ENCODE results near the gene ZNF311.
"Not testable (repeated sequence)": the region's sequence is repeated elsewhere in the genome, so short reads cannot be mapped to it uniquely, and the experiment has no call there.

Gene ZNF311

DNA sequence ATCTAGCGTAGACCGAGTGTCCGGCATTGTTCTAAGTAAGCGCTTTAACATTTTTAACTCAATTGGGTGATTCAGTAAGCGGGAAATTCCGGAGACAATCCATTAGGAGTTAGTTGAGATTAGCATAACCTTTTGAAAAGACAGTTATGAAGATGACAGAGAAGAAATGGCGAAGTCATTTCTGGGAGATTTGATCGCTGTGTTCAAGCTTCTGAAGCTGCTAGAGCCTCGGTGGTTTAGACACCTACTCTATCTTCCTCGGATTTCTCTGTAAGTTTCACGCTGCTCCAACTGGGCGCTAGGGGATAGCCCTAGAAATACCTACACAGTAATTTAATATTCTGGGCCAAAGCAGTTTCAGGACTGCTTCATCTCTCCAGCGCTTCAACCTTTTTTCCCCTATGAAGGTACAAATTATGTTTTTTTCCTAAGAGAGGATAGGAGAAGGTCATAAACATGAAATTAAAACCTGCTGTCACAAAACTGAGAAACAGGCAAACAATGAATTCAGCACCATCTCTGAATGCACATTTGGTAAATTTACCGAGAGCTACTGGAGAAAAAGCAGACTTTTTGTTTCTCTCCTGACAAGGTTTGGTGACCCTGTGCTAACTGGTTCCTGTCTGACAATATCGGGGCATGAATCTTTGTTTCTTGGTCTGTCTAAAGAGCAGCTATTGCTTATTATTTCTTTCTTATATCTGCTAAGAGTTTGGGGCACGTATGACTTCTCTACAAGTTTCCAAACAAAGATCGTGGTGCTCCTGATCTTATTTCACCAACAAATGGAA is 22.4 kb downstream of the ZNF311 start:
- DNase-seq = peak in 2 of 5 experiments; percentile 27 to 43

DNA sequence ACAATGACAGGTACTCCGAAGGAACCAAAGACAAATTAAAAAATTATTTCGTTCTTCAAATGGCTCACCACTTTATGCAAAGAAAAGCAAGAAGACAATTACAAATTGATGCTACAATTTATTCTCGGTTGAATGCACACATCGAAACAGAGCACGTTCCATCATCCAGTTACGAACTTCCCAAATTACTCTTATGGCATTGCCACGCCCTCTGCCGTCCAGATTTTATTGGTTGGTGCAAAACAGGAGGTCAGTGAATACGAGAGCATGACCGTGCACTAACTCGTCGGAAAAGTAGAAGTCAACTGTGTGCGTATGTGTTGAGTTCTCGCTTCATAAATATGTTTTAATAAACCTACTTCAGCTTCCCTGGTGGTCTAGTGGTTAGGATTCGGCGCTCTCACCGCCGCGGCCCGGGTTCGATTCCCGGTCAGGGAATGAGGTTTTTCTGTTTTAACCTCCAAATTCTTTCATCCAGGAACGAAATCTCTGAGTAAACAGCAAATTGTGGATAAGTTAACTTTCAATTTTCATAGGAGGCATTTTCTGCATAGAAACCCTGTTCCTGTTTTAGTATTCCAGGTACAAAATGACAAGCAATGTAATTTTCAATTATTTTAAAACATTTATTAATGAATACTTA is 23.2 kb downstream of the ZNF311 start:
- DNase-seq = peak; percentile 26 to 79 (median 60)

DNA sequence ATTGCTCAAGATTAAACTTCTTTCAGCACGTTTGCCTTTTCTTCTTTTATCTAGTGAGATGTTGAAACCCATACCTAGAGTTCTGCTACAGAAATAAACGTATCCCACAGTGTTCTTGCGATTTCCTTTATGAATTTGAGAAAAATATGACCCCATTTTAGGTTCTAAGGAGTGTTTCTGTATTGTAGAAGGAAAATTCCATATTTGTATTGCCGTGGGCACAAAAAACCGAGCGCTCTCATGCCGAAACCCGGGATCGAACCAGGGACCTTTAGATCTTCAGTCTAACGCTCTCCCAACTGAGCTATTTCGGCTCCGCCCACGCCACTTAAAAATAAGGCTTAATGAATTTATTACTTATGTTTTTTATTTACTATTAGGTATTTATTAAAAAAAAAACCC is 23.7 kb downstream of the ZNF311 start:
- peak; percentile 22 to 75 (median 67) for DNase-seq

DNA sequence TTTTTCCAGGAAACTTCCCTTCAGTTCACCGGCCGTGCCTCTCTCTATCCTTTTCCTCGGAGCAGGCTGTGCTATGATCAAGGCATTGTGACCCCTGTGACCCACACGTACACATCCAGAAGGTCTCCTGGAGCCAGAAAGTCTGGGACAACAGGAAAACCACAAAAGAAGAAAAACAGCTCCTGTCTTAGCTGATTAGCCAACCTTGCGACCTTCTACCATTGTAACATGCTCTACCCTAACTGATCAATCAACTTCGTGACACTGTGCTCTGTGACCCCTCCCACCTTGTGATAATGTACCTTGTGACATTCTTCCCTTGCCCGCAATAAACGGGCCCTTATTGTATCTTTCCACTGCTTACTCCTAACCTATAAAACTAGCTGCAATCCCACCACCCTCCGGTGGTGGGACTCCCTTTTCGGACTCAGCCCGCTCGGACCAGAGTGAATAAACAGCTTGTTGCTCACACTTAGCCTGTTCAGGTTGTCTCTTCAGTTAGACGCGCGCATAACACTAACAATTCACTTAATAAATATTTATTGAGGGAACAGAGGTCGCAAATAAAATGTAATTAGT is 24.2 kb downstream of the ZNF311 start:
- peak in 3 of 5 experiments; percentile 22 to 64 (median 43) for DNase-seq

DNA sequence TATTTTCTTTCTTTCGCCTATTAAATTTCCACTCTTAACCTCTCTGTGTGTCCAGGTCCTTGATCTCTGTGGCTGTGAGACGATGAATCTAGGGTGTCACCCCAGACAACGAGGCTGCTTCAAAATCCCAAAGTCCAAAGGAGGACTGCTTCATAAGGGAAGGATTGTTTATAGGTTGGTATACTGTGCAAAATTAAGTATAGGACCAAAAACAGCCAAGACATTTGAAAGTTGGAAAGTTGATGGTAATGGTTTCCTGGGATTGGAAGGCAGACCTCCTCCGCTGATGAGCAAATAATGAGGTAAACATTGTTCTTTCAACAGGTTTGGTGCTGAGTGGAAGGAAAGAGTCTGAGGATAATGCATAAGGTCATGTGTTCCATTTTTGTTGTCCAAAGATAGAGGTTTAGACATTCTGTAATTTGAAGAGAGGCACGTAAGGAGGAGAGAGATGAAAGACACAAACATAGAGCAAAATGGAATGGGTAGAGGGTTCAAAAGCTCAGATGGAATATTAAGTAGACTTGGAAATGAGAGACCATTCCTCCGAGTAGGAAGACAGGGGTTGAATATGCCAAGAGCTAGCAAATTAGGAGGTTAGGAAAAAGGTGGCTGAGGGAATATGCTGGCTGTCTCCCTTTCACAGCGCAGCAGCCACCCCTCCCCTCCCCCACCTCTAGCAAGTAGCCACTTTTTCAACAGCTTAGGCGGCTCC is 24.8 kb downstream of the ZNF311 start:
- DNase-seq = no peak

DNA sequence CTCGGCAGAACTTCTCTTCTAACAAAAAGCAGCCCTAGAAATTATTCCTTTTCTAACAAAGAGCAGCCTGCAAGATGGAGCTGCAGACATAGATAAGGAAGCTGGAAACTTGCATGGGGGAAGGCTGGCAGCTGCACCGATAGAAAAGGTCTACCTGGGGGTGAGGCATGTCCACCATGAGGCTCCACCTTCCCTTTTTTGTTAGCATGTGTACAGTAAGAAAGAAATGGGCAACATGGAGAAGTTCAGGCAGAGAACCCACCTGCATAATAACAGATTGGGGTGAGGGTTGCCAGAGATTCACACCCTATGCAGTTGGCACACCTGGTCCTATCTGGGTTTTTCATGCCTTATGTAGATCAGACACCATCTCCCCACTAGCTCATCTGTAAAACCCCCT is 25.4 kb downstream of the ZNF311 start:
- no peak for DNase-seq

DNA sequence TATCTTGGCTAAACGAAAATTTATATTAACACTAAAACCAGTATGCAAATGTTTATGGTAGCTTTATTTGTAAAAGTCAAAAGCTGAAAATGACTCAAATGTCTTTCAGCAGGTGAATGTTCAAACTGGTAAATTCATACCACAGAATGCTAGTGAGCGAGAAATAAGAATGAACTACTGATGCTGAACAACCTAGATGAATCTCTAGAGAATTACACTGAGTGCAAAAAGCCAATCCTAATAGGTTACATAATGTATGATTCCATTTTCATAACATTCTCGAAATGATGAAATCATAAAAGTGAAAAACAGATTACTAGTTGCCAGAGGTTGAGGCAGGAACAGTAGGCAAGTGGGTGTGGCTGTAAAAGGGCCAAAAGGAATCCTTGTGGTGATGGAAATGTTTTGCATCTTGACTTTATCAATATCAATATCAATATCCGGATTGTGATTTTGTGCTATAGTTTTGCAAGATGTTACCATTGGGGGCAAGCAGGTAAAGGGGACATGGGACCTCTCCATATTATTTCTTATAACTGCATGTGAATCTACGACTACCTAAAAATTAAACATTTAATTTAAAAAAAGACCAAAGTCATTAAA is 26.1 kb downstream of the ZNF311 start:
- no peak for DNase-seq

DNA sequence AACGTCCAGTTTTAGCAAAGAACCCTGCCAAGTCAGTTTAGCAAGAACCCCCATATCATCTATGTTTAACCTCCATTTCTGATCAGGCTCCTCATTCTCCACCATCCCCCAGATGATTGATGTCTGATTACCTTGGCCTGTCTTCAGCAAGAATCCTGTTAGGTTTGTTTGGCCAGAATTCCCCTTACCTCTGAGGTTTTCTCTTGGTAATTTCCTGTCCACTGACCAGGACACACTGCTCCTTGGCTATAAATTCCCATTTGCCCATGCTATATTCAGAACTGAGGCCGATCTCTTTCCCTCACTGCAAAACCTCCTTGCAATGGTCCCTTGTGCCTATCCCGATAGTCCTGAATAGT is 27.0 kb downstream of the ZNF311 start:
- no peak for DNase-seq

DNA sequence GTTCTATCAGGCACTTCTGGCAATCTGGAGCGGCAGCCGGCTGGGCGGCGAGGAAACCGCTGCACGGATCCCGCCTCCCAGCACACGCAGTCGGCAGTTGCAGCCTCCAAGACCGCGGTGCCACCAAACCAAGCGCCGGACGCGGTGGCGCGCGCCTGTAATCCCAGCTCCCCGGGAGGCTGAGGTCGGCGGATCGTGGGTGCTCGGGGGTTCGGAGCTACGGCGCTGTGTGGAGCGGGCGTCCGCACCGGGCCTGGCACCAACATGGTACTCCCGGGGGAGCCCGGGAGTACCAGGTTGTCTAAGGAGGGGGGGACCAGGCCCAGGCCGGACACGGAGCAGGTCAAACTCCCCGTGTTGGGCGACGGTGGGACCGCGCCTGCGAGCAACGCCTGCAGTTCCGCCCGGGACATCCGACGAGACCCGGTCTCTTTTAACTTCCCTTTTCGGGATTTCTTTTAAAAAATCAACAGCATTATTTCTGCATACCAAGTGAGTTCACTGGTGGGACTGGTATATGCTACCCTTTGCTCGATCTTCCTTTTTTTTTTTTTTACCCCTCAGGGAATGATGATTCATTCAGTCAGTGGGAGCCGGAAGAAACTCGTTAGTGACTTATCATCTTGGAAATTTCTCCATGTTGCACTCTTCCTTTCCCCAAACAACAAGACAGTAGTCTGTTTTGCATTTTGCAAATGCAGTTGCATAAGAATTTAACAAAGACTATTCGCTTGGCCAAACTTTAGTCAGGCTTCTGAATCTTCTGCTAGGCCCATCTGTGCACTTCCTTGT is 27.6 kb downstream of the ZNF311 start:
- peak in 1 of 5 experiments; percentile 31 for DNase-seq

DNA sequence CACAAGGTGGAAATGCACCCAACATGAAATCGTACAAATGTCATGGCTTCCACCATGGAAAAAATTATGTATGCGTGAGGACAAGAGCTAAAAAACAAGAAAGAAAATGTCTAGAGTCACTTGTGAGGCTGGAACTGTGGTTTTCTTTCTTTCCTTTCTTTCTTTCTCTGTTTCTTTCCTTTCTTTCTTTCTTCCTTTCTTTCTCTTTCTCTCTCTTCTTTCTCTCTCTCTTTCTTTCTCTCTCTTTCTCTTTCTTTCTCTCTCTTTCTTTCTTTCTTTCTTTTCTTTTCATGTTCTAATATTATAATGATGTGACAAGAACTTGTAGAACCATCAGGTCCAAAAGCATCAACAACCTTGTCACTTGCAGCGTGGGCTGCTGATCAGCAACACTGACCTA is 28.4 kb downstream of the ZNF311 start:
- DNase-seq = no peak

DNA sequence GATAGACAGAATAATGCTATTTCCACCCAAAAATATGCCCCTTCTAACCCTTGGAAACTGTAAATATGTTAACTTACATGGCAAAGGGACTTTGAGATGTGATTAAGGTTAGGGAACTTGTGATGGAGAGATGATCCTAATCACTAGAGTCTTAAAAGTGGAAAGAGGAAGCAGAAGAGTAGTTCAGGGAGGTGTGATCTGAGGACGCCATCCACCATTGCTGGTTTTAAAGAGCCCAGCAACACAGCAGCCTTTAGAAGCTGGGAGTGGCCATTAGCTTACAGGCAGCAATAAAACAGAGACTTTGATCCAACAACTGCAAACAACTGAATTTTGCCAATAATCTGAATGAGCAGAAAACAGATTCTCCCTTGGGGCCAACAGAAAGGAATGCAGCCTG is 30.6 kb downstream of the ZNF311 start:
- no peak for DNase-seq

DNA sequence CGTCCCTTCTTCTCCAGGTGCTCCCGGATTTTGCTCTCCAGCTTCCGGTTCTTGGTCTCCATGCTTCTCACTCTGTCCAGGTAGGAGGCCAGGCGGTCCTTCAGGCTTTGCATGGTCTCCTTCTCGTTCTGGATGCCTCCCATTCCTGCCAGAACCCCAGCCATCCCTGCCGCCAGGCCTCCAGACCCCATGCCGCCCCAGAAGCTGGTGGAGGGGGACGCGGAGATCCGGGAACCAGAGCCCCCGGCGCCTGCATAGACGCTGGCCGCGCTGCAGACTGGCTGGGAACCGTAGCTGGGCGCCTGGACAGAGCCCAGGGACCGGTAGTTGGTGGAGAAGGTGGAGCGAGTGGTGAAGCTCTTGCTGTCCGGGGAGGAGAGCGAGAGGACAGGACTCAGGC is 35.1 kb downstream of the ZNF311 start:
- not testable (repeated sequence) for DNase-seq

DNA sequence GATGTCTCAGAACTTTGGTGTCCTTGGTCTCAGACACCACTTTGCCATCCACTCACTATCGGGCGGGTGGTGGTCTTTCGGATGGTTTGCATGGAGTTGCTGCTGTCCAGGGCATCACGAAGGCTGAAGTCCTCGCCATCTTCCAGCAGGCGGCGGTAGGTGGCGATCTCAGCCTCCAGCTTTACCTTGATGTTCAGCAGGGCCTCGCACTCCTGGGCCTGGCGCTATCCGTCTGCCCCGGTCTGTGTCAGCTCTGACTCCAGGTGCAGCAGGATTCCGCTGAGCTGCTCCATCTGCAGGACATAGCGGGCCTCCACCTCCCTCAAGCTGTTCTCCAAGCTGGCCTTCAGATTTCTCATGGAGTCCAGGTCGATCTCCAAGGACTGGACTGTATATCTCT is 36.0 kb downstream of the ZNF311 start:
- DNase-seq = no peak

DNA sequence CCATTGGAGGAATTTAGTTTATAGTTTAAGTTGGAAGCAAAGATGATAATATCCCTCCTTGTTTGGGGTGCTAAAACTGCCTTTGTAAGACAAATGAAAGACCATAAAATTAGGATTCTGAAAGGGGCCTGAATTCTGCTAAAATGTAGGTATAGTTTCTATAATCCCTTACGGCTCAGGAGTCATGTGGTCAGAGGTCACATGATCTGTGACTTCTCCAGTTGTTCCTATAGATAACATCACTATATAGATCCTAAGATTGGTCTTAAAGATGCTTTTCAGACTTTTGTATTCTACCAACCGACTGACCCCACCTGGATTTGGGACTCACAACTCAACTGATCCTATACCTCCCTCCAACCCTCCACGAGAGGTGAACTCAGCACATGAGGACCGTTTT is 36.6 kb downstream of the ZNF311 start:
- DNase-seq = no peak

DNA sequence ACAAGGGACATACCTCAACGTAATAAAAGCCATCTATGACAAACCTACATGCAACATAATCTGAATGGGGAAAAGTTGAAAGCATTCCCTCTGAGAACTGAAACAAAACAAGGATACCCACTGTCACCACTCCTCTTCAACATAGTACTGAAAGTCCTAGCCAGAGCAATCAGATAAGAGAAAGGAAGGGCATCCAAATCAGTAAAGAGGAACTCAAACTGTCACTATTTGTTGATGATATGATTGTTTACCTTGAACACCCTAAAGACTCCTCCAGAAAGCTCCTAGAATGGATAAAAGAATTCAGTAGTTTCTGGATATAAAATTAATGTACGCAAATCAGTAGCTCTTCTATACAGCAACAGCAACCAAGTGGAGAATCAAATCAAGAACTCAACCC is 39.4 kb downstream of the ZNF311 start:
- DNase-seq = no peak

DNA sequence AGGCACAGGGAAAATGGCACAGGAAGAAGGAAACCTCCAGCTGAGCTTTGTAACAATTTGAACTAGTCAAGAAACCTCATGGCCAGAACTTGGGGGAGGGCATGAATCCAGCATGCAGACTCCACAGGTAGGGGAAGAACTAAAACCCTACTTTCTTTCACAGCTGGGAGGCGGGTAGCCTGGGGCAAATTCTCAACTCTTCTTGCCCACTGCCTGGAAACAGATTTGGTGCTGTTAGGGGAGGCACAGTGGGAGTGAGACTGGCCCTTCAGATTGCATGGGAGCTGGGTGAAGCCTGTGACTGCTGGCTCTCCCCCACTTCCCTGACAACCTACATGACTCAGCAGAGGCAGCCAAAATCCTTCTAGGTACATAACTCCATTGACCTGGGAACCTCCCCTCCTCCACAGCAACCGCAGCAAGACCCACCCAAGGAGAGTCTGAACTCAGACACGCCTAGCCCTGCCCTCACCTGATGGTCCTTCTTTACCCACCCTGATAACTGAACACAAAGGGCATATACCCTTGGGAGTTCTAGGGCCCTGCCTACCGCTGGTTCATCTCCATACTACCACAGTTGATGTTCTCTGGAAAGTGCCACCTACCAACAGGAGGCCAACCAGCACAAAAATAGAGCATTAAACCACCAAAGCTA is 44.1 kb downstream of the ZNF311 start:
- DNase-seq = no peak

DNA sequence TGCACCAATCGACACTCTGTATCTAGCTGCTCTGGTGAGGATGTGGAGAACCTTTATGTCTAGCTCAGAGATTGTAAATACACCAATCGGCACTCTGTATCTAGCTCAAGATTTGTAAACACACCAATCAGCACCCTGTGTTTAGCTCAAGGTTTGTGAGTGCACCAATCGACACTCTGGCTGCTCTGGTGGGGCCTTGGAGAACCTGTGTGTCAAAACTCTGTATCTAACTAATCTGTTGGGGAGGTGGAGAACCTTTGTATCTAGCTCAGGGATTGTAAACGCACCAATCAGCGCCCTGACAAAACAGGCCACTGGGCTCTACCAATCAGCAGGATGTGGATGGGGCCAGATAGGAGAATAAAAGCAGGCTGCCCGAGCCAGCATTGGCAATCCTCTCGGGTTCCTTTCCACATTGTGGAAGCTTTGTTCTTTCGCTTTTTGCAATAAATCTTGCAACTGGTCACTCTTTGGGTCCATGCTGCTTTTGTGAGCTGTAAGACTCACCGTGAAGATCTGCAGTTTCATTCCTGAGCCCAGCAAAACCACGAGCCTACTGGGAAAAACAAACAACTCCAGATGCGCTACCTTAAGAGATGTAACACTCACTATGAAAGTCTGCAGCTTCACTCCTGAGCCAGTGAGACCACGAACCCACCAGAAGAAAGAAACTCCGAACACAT is 46.4 kb downstream of the ZNF311 start:
- DNase-seq = not testable (repeated sequence)

DNA sequence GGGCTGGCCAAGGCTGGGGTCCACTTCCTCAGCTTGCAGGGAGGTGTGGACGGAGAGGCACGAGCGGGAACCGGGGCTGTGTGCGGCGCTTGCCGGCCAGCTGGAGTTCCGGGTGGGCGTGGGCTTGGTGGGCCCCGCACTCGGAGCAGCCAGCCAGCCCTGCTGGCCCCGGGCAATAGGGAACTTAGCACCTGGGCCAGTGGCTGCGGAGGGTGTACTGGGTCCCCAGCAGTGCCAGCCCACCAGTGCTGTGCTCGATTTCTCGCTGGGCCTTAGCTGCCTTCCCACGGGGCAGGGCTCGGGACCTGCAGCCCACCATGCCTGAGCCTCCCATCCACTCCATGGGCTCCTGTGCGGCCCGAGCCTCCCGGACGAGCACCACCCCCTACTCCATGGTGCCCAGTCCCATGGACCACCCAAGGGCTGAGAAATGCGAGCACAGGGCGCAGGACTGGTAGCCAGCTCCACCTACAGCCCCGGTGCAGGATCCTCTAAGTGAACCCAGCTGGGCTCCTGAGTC is 47.3 kb downstream of the ZNF311 start:
- not testable (repeated sequence) for DNase-seq

DNA sequence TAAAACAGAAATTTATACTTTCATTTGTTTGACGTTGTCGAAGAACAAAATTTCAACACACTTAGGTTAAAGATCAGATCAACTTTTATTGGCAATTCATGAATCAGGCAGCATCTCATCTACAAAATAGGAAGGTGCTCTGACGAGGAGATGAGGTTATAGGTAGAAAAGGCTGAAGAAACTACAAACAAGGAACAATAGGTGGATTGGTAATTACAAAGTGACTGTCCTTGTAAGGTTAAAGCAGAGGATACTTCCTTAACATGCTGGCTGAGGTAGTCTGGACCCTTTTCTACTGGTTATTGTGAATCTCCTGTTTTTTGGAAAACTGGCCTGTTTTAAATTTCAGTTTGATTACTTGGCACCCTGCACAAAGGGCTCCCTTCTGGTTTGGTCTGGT is 48.8 kb downstream of the ZNF311 start:
- DNase-seq = no peak

DNA sequence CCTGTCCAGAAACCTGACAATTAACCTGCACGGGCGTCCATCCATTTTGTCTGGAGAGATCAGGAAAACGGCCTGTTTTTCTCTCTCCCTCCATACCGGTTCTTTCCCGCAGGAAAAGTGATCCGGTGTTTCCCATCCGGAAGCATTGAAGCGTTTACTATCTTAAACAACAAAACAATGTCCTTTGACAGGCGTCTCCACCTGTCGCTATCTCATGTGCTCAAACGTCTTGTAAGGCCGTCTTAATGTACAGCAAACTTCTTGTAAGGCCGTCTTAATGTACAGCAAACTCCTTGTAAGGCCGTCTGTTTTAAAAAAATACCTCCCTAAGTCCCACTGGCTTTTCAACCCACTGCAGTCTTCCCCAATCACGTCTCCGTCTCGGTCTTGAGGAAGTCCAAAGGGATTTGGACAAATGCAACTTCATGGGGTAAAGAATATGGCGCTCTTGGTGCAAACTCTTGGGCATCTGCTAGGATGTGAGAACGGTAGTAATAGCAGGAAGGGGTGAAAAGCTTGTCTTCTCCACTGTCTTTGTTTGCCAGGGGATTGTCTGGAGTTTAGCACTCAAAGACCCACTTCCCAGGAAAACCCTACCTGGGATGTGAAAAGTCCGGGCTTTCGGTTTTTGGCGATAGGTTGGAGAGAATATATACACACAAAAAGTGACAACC is 51.4 kb downstream of the ZNF311 start:
- no peak for DNase-seq
